Activated naive CD4-positive, alpha-beta T cell treated with anti-CD3 and anti-CD28 coated beads, Interleukin-2, amount 10 ng/mL, durations not matched to agents 7 days and 5 days (primary cell): ENCODE data around the gene SAP25.
A peak's percentile ranks its signal among the peaks of the same experiment; 100 is the strongest.
"Not testable (repeated sequence)": the region's sequence is repeated elsewhere in the genome, so short reads cannot be mapped to it uniquely, and the experiment has no call there.

ENCODE experiments used
- CTCF ChIA-PET: fragments of 350-600 bp; sonication (Branson Sonifier 250); formaldehyde crosslinking; loops from one replicate; lab custom pipeline; 2021; ENCODE audit warnings: antibody characterized with exemption; lab: Charles Lee
- DNase-seq: peaks from one replicate; pipeline ENCODE4 v3.0.0-alpha.2; 2020
- H3K27ac Mint-ChIP-seq: one replicate; pipeline ENCODE4 v1.8.0; 2021; ENCODE audit warnings: mild to moderate bottlenecking, moderate library complexity, mixed read lengths
- H3K27me3 Mint-ChIP-seq: one replicate; pipeline ENCODE4 v1.8.0; 2021; ENCODE audit warnings: mild to moderate bottlenecking, mixed read lengths
- H3K36me3 Mint-ChIP-seq: one replicate; pipeline ENCODE4 v1.8.0; 2021; ENCODE audit warnings: mixed read lengths
- H3K4me1 Mint-ChIP-seq: one replicate; pipeline ENCODE4 v1.8.0; 2021; ENCODE audit warnings: mixed read lengths
- H3K4me3 Mint-ChIP-seq: one replicate; pipeline ENCODE4 v1.8.0; 2021; ENCODE audit warnings: mild to moderate bottlenecking, moderate library complexity, mixed read lengths
- H3K9me3 Mint-ChIP-seq: one replicate; pipeline ENCODE4 v1.8.0; 2021; ENCODE audit warnings: mixed read lengths

The SAP25 gene

DNA sequence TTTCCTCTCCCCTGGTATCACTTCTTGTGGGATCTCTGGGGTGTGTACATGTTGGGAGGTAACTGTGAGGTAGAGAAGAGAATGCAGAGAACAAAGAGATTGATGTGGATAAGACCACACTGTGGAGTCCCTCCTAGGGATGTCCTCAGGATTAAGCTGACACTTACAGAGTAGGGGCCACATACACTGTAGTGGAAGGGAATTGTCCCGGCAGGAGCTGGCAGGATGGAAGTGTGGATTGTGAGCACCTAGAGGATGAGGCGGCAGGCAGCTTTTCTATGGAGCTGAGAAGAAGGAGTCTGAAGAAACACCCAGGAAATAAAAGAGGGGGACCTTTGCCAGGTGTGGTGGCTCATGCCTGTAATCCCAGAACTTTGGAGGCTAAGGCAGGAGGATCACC is 21.2 kb downstream of the SAP25 start:
- Mint-ChIP-seq H3K9me3 (no peaks in the 10 kb centered on the region), H3K4me1 (peaks cover 35% of the 10 kb centered on the region), H3K36me3 (peaks cover 46% of the 10 kb centered on the region), H3K27me3 (no peaks in the 10 kb centered on the region), H3K27ac (no peak overlapping the region), H3K4me3 (no peak overlapping the region)
- CTCF ChIA-PET: interaction anchor here (1.4 to 1.7 kb wide), 2 partner anchors 11 to 70 kb away, joined by 5 read pairs; no protein-coding TSS in a partner anchor
- no peak for DNase-seq

DNA sequence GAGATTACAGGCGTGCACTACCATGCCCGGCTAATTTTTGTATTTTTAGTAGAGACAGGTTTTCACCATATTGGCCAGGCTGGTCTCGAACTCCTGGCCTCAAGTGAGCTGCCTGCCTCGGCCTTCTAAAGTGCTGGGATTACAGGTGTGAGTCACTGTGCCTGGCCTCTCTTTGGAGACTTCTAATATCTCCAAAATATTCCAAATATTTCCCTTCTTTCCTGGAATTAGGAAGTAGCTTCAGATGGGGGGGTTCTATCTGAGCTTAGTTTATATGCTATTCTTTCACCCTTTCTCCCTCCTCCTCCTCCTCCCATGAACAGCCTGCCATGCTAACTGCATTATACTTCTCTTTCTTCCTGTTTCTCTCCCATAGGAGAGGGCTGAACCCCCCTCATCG is 25.3 kb downstream of the SAP25 start:
- not testable (repeated sequence) for H3K4me3 Mint-ChIP-seq, H3K27me3 Mint-ChIP-seq, H3K9me3 Mint-ChIP-seq, DNase-seq
- H3K36me3 Mint-ChIP-seq: peaks cover 39% of the 10 kb centered on the region
- CTCF ChIA-PET: interaction anchor here (1.4 to 7.6 kb wide), 2 partner anchors 12 to 79 kb away, joined by 6 to 60 read pairs; no protein-coding TSS in a partner anchor
- H3K27ac Mint-ChIP-seq: peak overlapping the region; percentile 91
- peaks cover 76% of the 10 kb centered on the region for H3K4me1 Mint-ChIP-seq

DNA sequence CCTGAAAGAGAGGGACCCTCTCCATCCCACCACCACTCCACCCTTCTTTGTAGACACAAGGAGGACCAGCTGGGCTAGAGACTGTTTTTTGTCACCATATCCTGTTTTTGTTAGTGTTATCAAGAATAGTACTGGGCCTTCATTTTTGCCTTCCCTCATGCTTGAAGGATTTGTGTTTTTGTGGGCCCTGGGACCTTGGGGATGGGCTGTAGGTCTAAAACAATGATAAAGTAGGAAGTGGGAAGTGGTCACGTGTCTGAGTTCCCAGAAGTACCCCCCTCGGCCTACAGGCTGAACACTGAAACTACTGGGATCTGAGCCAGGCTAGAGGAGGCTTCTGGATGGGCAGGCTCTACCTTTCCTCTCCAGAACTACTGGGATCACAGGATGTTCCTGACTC is 25.8 kb downstream of the SAP25 start:
- Mint-ChIP-seq H3K27ac (peak overlapping the region; percentile 91), H3K36me3 (peaks cover 35% of the 10 kb centered on the region), H3K4me1 (peaks cover 80% of the 10 kb centered on the region), H3K4me3 (no peak overlapping the region), H3K27me3 (no peaks in the 10 kb centered on the region), H3K9me3 (no peaks in the 10 kb centered on the region)
- DNase-seq: no peak
- CTCF ChIA-PET: interaction anchor here (7.6 kb wide), 1 partner anchor 13 kb away, joined by 60 read pairs; no protein-coding TSS in a partner anchor

DNA sequence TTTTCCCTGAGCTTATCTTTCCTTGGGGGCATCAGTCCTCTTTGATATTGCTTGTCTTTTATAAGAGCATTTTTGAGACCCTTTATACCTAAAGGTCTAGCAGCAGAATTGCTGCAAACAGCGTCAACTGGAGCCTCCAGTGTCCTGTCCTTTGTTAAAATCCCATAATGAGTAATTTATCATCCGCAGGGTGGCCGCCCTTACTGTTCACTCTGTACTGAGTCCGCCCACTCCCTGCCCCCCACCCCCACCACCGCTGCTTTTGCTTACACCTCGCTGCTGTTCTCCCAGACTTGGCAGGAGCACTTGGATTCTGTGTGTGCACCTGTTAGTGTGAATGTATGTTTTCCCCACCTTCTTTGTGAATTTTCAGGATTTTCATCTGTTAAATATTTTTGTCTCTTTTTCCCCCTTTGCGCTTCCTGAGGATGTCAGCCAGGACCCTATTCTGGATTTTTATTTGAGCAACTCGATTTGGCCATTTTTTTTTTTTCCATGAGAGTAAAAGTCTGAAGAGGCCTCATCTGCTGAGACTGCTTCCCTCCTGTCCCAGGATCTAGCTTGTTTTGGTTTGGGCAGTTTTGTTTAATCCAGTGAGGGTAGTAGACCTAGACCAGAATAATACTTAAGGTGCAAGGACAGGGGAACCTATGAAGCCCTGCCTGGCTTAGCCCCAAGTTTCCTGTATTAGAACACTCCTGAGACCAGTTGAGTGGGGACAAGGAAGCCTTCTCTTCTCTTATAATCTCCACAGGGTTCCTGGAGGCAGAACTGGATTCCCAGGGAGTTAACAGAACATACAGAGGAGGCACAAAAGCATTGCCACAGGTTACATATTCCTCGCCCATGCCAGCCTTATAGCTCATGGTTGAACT is 26.5 kb downstream of the SAP25 start:
- H3K9me3 Mint-ChIP-seq: no peaks in the 10 kb centered on the region
- CTCF ChIA-PET: interaction anchor here (7.6 kb wide), 1 partner anchor 13 kb away, joined by 60 read pairs; no protein-coding TSS in a partner anchor
- peaks cover 83% of the 10 kb centered on the region for H3K4me1 Mint-ChIP-seq
- peaks cover 34% of the 10 kb centered on the region for H3K36me3 Mint-ChIP-seq
- H3K27ac Mint-ChIP-seq: peak overlapping the region; percentile 91
- peak overlapping the region; percentile 51 for H3K4me3 Mint-ChIP-seq
- H3K27me3 Mint-ChIP-seq: no peaks in the 10 kb centered on the region
- DNase-seq: no peak

DNA sequence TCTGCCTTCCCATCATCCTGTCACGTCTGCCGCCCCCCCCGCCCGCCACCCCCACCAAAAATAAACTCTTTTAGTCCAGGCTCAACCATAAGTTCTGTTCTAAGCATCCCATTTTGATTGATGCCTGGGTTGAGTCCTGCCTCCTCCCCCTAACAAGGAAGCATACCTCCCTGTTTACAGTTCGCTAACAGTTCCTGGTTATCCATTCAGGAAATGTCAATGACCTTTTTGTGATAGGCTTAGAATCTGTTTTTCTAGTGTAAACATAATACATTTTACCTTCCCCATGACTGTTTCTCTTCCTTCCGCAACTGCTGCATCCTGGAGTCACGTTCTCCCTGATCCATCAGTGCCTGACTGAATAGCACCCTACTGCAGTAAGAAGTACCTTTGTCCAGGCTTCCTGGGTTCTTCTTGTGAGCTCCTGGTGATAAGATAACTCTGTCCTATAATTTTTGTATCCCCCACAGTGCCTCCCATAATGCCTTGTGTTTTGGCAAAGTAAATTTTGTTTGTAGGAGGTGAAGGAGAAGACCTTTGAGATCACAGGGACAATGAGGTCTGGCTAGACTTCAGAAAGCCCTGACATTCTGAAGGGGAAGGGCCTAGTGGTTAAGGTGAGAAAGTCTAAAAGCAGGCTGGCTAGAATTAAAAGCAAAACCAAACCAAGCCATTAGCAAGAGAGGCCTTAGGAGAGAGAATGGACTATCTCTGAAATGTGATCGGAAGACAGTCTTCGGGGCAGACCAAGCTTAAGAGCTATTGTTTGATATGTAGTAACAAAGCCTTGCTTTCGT is 27.4 kb downstream of the SAP25 start:
- Mint-ChIP-seq H3K4me3 (peak overlapping the region; percentile 51), H3K27me3 (no peaks in the 10 kb centered on the region), H3K4me1 (peaks cover 92% of the 10 kb centered on the region), H3K9me3 (no peaks in the 10 kb centered on the region), H3K27ac (peak overlapping the region; percentile 91), H3K36me3 (peaks cover 35% of the 10 kb centered on the region)
- no peak for DNase-seq
- CTCF ChIA-PET: interaction anchor here (1.0 to 7.6 kb wide), 2 partner anchors 14 to 62 kb away, joined by 3 to 60 read pairs; no protein-coding TSS in a partner anchor

DNA sequence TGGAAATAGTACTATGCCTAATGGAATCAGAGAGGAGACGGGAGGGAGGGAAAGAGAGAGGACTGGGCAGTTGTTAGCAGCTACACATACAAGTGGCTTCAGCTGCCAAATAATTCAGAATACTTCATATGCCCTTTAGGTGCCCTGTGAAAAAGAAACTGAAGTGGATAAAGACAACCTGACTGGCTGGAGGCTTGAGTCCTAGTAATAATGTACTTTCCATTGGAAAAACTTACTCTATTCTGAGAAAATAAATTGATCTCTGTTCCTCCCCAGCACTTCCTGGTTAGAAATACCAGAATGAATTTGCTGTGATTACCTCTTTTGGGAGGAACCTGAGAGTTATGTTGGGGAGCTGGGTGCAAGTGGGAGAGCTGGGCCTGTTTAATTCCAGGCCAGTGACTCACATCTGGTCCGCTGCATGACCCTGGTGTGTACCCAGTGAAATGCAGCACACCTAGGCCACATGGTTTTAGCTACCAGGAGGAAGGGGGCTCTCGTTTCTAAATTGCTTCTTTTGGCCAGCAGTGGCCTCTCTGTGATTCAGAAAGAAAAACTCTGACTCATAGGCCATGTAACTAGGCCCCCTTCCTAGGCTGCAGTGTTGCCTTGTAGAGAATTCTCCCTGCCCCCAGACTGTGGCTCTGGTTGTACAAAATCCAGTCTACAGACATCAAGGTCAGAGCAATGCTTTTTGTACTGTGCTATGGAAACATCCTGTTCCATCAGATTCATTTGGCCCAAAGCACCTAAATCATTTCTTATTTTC is 28.2 kb downstream of the SAP25 start:
- peak overlapping the region; percentile 51 for H3K4me3 Mint-ChIP-seq
- H3K9me3 Mint-ChIP-seq: no peaks in the 10 kb centered on the region
- peaks cover 96% of the 10 kb centered on the region for H3K4me1 Mint-ChIP-seq
- no peaks in the 10 kb centered on the region for H3K27me3 Mint-ChIP-seq
- DNase-seq: peak; percentile 43
- CTCF ChIA-PET: interaction anchor here (0.6 to 7.6 kb wide), 6 partner anchors 15 to 61 kb away, joined by 3 to 60 read pairs (median 4); no protein-coding TSS in a partner anchor
- peaks cover 39% of the 10 kb centered on the region for H3K36me3 Mint-ChIP-seq
- peak overlapping the region; percentile 91 for H3K27ac Mint-ChIP-seq

DNA sequence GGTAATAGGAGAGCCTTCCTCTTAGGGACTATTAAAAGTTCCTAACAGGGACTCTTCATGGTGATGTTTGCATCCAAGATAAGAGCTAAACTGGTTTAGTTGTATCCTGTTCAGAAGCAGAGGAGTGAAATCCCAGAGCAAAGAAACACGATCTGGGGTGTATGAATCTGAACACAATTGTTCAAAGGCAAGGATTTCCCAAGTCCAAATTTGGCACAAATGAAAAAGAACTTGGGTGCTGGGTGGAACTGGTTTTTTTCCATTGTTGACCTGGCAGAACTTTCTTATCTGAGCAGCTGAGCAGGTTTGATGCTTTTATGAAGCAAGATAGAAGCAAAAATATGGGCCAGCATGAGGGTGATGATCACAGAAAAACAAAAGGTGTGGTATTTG is 28.7 kb downstream of the SAP25 start:
- Mint-ChIP-seq H3K27me3 (no peaks in the 10 kb centered on the region), H3K9me3 (no peaks in the 10 kb centered on the region), H3K4me1 (peaks cover 96% of the 10 kb centered on the region), H3K4me3 (peak overlapping the region; percentile 51), H3K27ac (peak overlapping the region; percentile 91), H3K36me3 (peaks cover 36% of the 10 kb centered on the region)
- CTCF ChIA-PET: interaction anchor here (0.6 to 7.6 kb wide), 5 partner anchors 15 to 44 kb away, joined by 4 to 60 read pairs (median 5); no protein-coding TSS in a partner anchor
- no peak for DNase-seq

DNA sequence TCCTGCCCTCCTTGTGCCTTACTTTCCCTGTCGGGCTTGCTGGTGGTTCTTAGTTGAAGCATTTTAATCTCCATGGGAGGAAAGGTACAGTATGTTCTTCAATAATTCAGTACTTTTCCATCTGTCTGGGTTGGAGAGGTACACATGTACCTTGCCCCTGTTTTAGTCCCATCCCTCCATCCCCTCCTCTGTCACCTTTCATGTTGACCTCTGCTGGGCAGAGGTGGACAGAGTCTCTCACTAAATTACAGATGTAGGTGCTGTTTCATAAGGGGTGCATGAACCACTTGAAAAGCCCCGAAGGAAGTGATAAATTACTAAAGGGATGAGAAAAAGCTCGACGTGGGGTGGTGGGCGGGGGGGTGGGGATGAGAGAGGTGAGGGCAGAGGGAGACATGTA is 29.3 kb downstream of the SAP25 start:
- Mint-ChIP-seq H3K27me3 (no peaks in the 10 kb centered on the region), H3K36me3 (peaks cover 38% of the 10 kb centered on the region), H3K4me1 (peaks cover 95% of the 10 kb centered on the region), H3K4me3 (peak overlapping the region; percentile 5), H3K27ac (peak overlapping the region; percentile 91), H3K9me3 (no peaks in the 10 kb centered on the region)
- no peak for DNase-seq
- CTCF ChIA-PET: interaction anchor here (1.3 to 7.6 kb wide), 3 partner anchors 16 to 20 kb away, joined by 5 to 60 read pairs (median 6); no protein-coding TSS in a partner anchor

DNA sequence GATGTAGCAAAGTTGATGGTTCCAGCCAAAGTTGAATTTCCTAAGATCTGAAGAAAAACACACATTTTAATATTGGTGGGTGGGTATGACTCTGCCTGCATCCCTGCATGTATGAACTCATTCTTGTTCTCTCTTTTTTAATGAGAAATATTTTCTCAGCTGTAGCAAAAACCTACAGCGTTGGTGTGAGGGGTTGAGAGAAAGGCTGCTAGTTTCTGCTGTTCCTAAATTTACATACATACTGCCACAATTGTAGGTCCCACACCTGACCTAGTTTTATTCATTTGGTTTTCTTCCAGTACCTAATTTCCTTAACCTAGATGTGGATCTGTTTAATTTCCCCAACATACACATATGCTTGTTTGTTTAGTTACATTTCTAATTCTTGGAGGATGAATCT is 30.1 kb downstream of the SAP25 start:
- Mint-ChIP-seq H3K9me3 (no peaks in the 10 kb centered on the region), H3K27ac (peak overlapping the region; percentile 91), H3K4me1 (peaks cover 92% of the 10 kb centered on the region), H3K36me3 (peaks cover 36% of the 10 kb centered on the region), H3K4me3 (no peak overlapping the region), H3K27me3 (peaks cover 4% of the 10 kb centered on the region)
- no peak for DNase-seq
- CTCF ChIA-PET: interaction anchor here (1.0 to 3.2 kb wide), 4 partner anchors 16 to 148 kb away, joined by 3 to 16 read pairs (median 4); partner anchors contain the start of gene TSC22D4

DNA sequence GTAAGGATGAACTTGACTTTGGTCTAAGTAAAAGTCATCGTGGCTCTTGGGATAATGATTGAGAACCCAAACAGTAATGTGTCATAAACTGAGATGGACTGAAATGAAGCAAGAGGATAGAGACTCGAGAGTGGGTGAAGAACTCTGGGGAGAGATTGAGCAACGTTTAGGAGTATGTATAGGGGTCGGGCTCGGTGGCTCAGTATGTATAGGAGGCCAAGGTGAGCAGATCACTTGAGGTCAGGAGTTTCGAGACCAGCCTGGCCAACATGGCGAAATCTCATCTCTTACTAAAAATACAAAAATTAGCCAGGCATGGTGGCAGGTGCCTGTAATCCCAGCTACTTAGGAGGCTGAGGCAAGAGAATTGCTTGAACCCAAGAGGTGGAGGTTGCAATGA is 32.4 kb downstream of the SAP25 start:
- DNase-seq, H3K4me3 Mint-ChIP-seq, H3K9me3 Mint-ChIP-seq, H3K27me3 Mint-ChIP-seq, H3K27ac Mint-ChIP-seq: not testable (repeated sequence)
- peaks cover 80% of the 10 kb centered on the region for H3K4me1 Mint-ChIP-seq
- peaks cover 26% of the 10 kb centered on the region for H3K36me3 Mint-ChIP-seq
- CTCF ChIA-PET: interaction anchor here (0.8 to 3.2 kb wide), 3 partner anchors 10 to 22 kb away, joined by 3 to 16 read pairs (median 4); no protein-coding TSS in a partner anchor

DNA sequence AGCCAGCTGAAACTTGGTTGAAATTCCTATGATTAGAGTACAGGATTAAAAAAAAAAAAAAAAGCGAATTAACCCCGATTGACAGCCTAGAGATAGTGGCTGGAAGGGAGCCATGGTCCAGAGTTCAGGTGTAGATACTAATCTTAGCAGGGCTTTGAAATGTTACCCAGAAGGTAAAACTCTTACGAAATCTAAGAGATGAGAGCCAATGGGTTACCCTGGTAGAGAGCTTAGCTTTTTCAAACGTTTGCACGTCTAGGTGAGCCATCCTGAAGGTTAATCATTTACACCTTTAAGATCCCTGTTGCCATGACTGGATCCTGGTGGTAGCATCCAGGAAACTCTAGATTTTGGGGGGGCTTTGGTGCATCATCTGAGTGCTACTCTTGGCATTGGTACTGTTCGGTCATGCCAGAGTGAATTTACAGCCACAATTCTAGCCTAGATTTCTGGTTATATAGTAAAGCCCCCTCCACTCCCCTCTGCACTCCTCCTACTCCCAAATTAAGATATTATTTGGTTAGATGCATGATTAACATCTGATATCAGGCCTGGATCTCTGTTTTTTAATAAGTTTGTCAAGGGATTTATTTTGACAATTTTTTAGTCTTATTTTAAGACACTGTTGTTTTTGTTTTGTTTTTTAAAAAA is 33.5 kb downstream of the SAP25 start:
- H3K36me3 Mint-ChIP-seq: peaks cover 26% of the 10 kb centered on the region
- H3K4me1 Mint-ChIP-seq: peaks cover 69% of the 10 kb centered on the region
- H3K27me3 Mint-ChIP-seq: peaks cover 4% of the 10 kb centered on the region
- CTCF ChIA-PET: no interaction called here
- no peaks in the 10 kb centered on the region for H3K9me3 Mint-ChIP-seq
- no peak for DNase-seq
- H3K4me3 Mint-ChIP-seq: peak overlapping the region; percentile 98
- peak overlapping the region; percentile 82 for H3K27ac Mint-ChIP-seq

DNA sequence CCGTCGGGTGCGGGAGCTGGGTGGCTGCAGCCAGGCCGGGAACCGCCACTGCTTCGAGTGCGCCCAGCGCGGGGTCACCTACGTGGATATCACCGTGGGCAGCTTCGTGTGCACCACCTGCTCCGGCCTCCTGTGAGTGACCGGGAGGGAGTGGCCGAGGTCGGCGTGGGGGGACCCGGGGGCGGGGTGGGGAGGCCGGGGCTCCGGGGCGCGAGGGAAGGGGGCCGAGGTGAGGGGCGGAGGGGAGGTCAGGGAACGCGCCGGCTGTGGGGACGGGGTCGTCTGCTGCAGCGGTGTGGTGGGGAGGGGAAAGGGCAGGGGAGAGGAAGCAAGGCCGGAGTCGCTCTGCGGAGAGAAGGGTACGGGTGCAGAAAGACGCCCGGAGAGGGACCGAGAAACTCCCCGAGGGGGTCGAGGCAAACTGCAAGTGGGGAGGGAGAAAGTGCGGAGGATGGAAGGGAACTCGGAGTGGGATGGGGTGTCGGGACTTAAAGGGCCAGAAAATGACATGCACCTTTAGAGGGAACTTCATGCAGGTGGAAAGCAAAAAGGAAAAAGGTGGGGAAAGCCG is 34.2 kb downstream of the SAP25 start:
- peaks cover 26% of the 10 kb centered on the region for H3K36me3 Mint-ChIP-seq
- CTCF ChIA-PET: interaction anchor here (0.6 to 2.2 kb wide), 5 partner anchors 20 to 71 kb away, joined by 3 to 12 read pairs (median 3); no protein-coding TSS in a partner anchor
- peaks cover 4% of the 10 kb centered on the region for H3K27me3 Mint-ChIP-seq

More for the DNA sequence above, 34.2 kb downstream of the SAP25 start:
- Mint-ChIP-seq H3K4me1 (peaks cover 63% of the 10 kb centered on the region), H3K4me3 (peak overlapping the region; percentile 98), H3K9me3 (no peaks in the 10 kb centered on the region), H3K27ac (peak overlapping the region; percentile 82)
- no peak for DNase-seq
